Sigmoid colon (tissue), 4 donors: Measurements from ENCODE around the gene MESP2.
"Not testable (repeated sequence)": the region's sequence is repeated elsewhere in the genome, so short reads cannot be mapped to it uniquely, and the experiment has no call there.

Experiments
- CTCF ChIP-seq, 4 experiments: fragments of 450-650 bp in 3 of 4; fragments of 200-600 bp in 1 of 4; IDR thresholded peaks; one replicate each; pipeline ENCODE4 v1.5.1; 2016 to 2019; ENCODE audit warnings: antibody characterized with exemption in 4 of 4, mild to moderate bottlenecking in 3 of 4, moderate library complexity in 2 of 4
- EP300 ChIP-seq, 4 donors: sonication (generic); formaldehyde crosslinking; IDR thresholded peaks; one replicate each; pipeline ENCODE4 v1.6.1; 2017; ENCODE audit warnings: antibody characterized with exemption in 4 of 4
- POLR2A ChIP-seq, 2 donors: fragments of 450-650 bp; IDR thresholded peaks; one replicate each; pipeline ENCODE4 v1.6.1; 2016; ENCODE audit warnings: antibody characterized with exemption in 2 of 2, mild to moderate bottlenecking in 2 of 2, moderate library complexity in 2 of 2
- POLR2AphosphoS5 ChIP-seq, 4 donors: sonication (generic); formaldehyde crosslinking; IDR thresholded peaks; one replicate each; pipeline ENCODE4 v1.6.1; 2017; ENCODE audit warnings: antibody characterized with exemption in 4 of 4

GRCh38 chr15:89782619-89782950 is 6.5 kb downstream of the MESP2 start:
- not testable (repeated sequence) for TF ChIP-seq POLR2AphosphoS5, CTCF, POLR2A, EP300 (IDR thresholded peaks at IDR 0.05)
